ENCODE results near the gene SSBP2.

GRCh38 chr5:81762401-81762800, 11.5 kb upstream of the SSBP2 start:
- TF ChIP-seq TAF1 (IDR thresholded peaks at IDR 0.05; ENCODE audit: borderline replicate concordance, insufficient read depth, low read length): no peak
- TF ChIP-seq, protein P1, sequence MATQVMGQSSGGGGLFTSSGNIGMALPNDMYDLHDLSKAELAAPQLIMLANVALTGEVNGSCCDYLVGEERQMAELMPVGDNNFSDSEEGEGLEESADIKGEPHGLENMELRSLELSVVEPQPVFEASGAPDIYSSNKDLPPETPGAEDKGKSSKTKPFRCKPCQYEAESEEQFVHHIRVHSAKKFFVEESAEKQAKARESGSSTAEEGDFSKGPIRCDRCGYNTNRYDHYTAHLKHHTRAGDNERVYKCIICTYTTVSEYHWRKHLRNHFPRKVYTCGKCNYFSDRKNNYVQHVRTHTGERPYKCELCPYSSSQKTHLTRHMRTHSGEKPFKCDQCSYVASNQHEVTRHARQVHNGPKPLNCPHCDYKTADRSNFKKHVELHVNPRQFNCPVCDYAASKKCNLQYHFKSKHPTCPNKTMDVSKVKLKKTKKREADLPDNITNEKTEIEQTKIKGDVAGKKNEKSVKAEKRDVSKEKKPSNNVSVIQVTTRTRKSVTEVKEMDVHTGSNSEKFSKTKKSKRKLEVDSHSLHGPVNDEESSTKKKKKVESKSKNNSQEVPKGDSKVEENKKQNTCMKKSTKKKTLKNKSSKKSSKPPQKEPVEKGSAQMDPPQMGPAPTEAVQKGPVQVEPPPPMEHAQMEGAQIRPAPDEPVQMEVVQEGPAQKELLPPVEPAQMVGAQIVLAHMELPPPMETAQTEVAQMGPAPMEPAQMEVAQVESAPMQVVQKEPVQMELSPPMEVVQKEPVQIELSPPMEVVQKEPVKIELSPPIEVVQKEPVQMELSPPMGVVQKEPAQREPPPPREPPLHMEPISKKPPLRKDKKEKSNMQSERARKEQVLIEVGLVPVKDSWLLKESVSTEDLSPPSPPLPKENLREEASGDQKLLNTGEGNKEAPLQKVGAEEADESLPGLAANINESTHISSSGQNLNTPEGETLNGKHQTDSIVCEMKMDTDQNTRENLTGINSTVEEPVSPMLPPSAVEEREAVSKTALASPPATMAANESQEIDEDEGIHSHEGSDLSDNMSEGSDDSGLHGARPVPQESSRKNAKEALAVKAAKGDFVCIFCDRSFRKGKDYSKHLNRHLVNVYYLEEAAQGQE (IDR thresholded peaks at IDR 0.05; ENCODE audit: insufficient read depth in 1 of 2, low read depth in 2 of 2, low read length in 2 of 2): no peak

Data from PFSK-1 (cell line).